WTC11 (cell line): Measurements from ENCODE around the gene ARIH2. TPM values are rescaled to one million over a fixed set of nuclear protein-coding genes. Genes with fewer than 3 reads are reported as not detected.

Experiments used
- ATAC-seq: fragments of 200-7000 bp; cut with Tn5 transposase; 2 replicates; pipeline ENCODE4 v1.10.0; 2021; ENCODE audit warnings: mild to moderate bottlenecking, moderate library complexity
- CTCF ChIA-PET: fragments of 300-600 bp; sonication (Branson Sonifier 250); formaldehyde crosslinking; loops from one replicate; lab custom pipeline; 2021; ENCODE audit warnings: antibody characterized with exemption; lab: Charles Lee
- POLR2A ChIA-PET: fragments of 350-600 bp; sonication (Branson Sonifier 250); formaldehyde crosslinking; loops from one replicate; lab custom pipeline; 2021; ENCODE audit warnings: antibody characterized with exemption; lab: Charles Lee
- DNase-seq: peaks from one replicate; pipeline ENCODE4 v3.0.0; 2021; ENCODE audit warnings: low spot score
- H3K27ac Mint-ChIP-seq: 2 replicates; pipeline ENCODE4 v1.8.0; 2021; ENCODE audit warnings: mixed read lengths
- H3K27me3 Mint-ChIP-seq: 2 replicates; pipeline ENCODE4 v1.8.0; 2021; ENCODE audit warnings: low read depth, mild to moderate bottlenecking, moderate library complexity, mixed read lengths
- H3K36me3 Mint-ChIP-seq: 2 replicates; pipeline ENCODE4 v1.8.0; 2021; ENCODE audit warnings: mixed read lengths
- H3K4me1 Mint-ChIP-seq: 2 replicates; pipeline ENCODE4 v1.8.0; 2022; ENCODE audit warnings: mixed read lengths
- H3K4me3 Mint-ChIP-seq: 2 replicates; pipeline ENCODE4 v1.8.0; 2021; ENCODE audit warnings: mild to moderate bottlenecking, moderate library complexity, mixed read lengths
- H3K9me3 Mint-ChIP-seq: 2 replicates; pipeline ENCODE4 v1.8.0; 2021; ENCODE audit warnings: mixed read lengths
- ATF2 ChIP-seq: sonication (generic); formaldehyde crosslinking; IDR thresholded peaks from 2 replicates; pipeline ENCODE4 v1.8.1; 2022; ENCODE audit warnings: low read depth, missing genetic modification reagents, borderline replicate concordance
- CTCF ChIP-seq: fragments of 200-600 bp; IDR thresholded peaks from 2 replicates; pipeline ENCODE4 v1.8.0; 2022; ENCODE audit warnings: antibody characterized with exemption
- ELF4 ChIP-seq: sonication (generic); formaldehyde crosslinking; IDR thresholded peaks from 2 replicates; pipeline ENCODE4 v1.8.1; 2022; ENCODE audit warnings: low read depth, mild to moderate bottlenecking, moderate library complexity, missing genetic modification reagents
- FOXK1 ChIP-seq: sonication (generic); formaldehyde crosslinking; IDR thresholded peaks from 2 replicates; pipeline ENCODE4 v1.8.0; 2022; ENCODE audit warnings: mild to moderate bottlenecking, moderate library complexity, missing genetic modification reagents
- FOXP4 ChIP-seq: sonication (generic); formaldehyde crosslinking; IDR thresholded peaks from 2 replicates; pipeline ENCODE4 v1.8.0; 2022; ENCODE audit warnings: mild to moderate bottlenecking, missing genetic modification reagents
- MYBL2 ChIP-seq: sonication (generic); formaldehyde crosslinking; IDR thresholded peaks from 2 replicates; pipeline ENCODE4 v1.8.1; 2023; ENCODE audit warnings: mild to moderate bottlenecking, moderate library complexity, missing genetic modification reagents
- NFATC4 ChIP-seq: fragments of 250-450 bp; sonication (Bioruptor Pico); IDR thresholded peaks from 2 replicates; pipeline ENCODE4 v1.9.0; 2021; ENCODE audit warnings: mild to moderate bottlenecking
- NR3C1 ChIP-seq: sonication (generic); formaldehyde crosslinking; conservative IDR thresholded peaks from 2 replicates; pipeline ENCODE4 v1.8.1; 2023; ENCODE audit warnings: low read depth, mild to moderate bottlenecking, missing genetic modification reagents
- PRDM15 ChIP-seq: sonication (generic); formaldehyde crosslinking; IDR thresholded peaks from 2 replicates; pipeline ENCODE4 v1.8.0; 2022; ENCODE audit warnings: missing genetic modification reagents
- SOX15 ChIP-seq: fragments of 250-450 bp; sonication (Bioruptor Pico); IDR thresholded peaks from 2 replicates; pipeline ENCODE4 v1.9.0; 2021; ENCODE audit warnings: mild to moderate bottlenecking
- USF2 ChIP-seq: sonication (generic); formaldehyde crosslinking; IDR thresholded peaks from 2 replicates; pipeline ENCODE4 v1.8.1; 2023; ENCODE audit warnings: mild to moderate bottlenecking, missing genetic modification reagents, moderate library complexity
- ZNF219 ChIP-seq: sonication (generic); formaldehyde crosslinking; IDR thresholded peaks from 2 replicates; pipeline ENCODE4 v1.8.0; 2023; ENCODE audit warnings: missing genetic modification reagents, mild to moderate bottlenecking, borderline replicate concordance
- ZNF232 ChIP-seq: sonication (generic); formaldehyde crosslinking; IDR thresholded peaks from 2 replicates; pipeline ENCODE4 v1.8.0; 2022; ENCODE audit warnings: mild to moderate bottlenecking, missing genetic modification reagents
- ZNF671 ChIP-seq: fragments of 250-450 bp; sonication (Bioruptor Pico); IDR thresholded peaks from 2 replicates; pipeline ENCODE4 v1.8.0; 2021; ENCODE audit warnings: mild to moderate bottlenecking
- ZSCAN18 ChIP-seq: fragments of 250-450 bp; sonication (Bioruptor Pico); IDR thresholded peaks from 2 replicates; pipeline ENCODE4 v2.1.2; 2022; ENCODE audit warnings: mild to moderate bottlenecking, moderate library complexity
- total RNA-seq: library from RNA; stranded (reverse); gene quantifications from 3 replicates; pipeline ENCODE4 v1.2.3, GENCODE V29; 2021

Gene ARIH2
- total RNA-seq, 1 experiment from 2014 or later = 134 TPM

GRCh38 chr3:48991851-48992545, 73.4 kb downstream of the ARIH2 start:
- no peak for ATAC-seq
- CTCF ChIA-PET = interaction anchor here (5.9 to 7.6 kb wide), 2 partner anchors 15 to 21 kb away, joined by 86 to 107 read pairs; partner anchors contain the start of gene WDR6
- Mint-ChIP-seq H3K27ac (no peak overlapping the region), H3K4me3 (peak overlapping the region; percentile 83)
- DNase-seq = no peak
- TF ChIP-seq CTCF = no peak
- TF ChIP-seq FOXP4 (CRISPR knock-in tag) = no peak
- no peak for TF ChIP-seq SOX15 (CRISPR knock-in tag)
- TF ChIP-seq MYBL2 (CRISPR knock-in tag) = no peak
- no peak for TF ChIP-seq ZNF671 (CRISPR knock-in tag)
- TF ChIP-seq NR3C1 = no peak
- no peak for TF ChIP-seq ZSCAN18 (CRISPR knock-in tag)
- TF ChIP-seq ATF2 (CRISPR knock-in tag) = no peak
- TF ChIP-seq ZNF232 (CRISPR knock-in tag) = no peak
- TF ChIP-seq, all 79 proteins: peak for 0
- Mint-ChIP-seq H3K27me3 (no peaks in the 10 kb centered on the region), H3K36me3 (peaks cover 4% of the 10 kb centered on the region; the same call in 1 of the 2 replicates), H3K9me3 (no peaks in the 10 kb centered on the region), H3K4me1 (peaks cover 23% of the 10 kb centered on the region)
- POLR2A ChIA-PET = interaction anchor here (1.2 to 3.6 kb wide), 3 partner anchors 15 to 38 kb away, joined by 3 to 61 read pairs (median 3); partner anchors contain the start of genes IMPDH2 and WDR6

GRCh38 chr3:48993834-48994233, 75.2 kb downstream of the ARIH2 start:
- Mint-ChIP-seq H3K36me3 (peaks cover 4% of the 10 kb centered on the region; the same call in 1 of the 2 replicates), H3K27me3 (no peaks in the 10 kb centered on the region), H3K27ac (no peak overlapping the region), H3K4me3 (no peak overlapping the region), H3K9me3 (no peaks in the 10 kb centered on the region), H3K4me1 (peaks cover 19% of the 10 kb centered on the region)
- CTCF ChIA-PET = interaction anchor here (0.7 to 1.0 kb wide), 2 partner anchors 20 to 35 kb away, joined by 3 read pairs; no protein-coding TSS in a partner anchor
- no peak for DNase-seq
- POLR2A ChIA-PET = interaction anchor here (1.0 kb wide), 1 partner anchor 13 kb away, joined by 4 read pairs; the partner anchor contains the start of gene WDR6
- no peak for TF ChIP-seq ZNF219 (CRISPR knock-in tag)
- TF ChIP-seq ELF4 (CRISPR knock-in tag) = no peak
- no peak for TF ChIP-seq FOXK1
- no peak for TF ChIP-seq ATF2 (CRISPR knock-in tag)
- no peak for TF ChIP-seq PRDM15 (CRISPR knock-in tag)
- TF ChIP-seq USF2 (CRISPR knock-in tag) = no peak
- no peak for TF ChIP-seq NFATC4 (CRISPR knock-in tag)
- ATAC-seq = no peak
